DND-41 (cell line): ENCODE measurements around the gene TET1.

ENCODE experiments used
- ATAC-seq: fragments of 200-7000 bp; cut with Tn5 transposase; 3 replicates; pipeline ENCODE4 v1.9.1; 2021; ENCODE audit warnings: low read depth; ENCODE audit not compliant: insufficient read depth
- DNase-seq: peaks from one replicate; pipeline ENCODE4 v3.0.0-alpha.2; 2020
- H2AFZ ChIP-seq: 2 replicates; pipeline ENCODE4 v1.6.0; 2012; ENCODE audit warnings: low read depth, low read length
- H3K27ac ChIP-seq: 2 replicates; pipeline ENCODE4 v1.5.1; 2012; ENCODE audit warnings: low read length, inconsistent platforms
- H3K27me3 ChIP-seq: fragments of 200-600 bp; sonication (generic); 2 replicates; pipeline ENCODE4 v1.6.0; 2012; ENCODE audit warnings: low read length, mild to moderate bottlenecking, inconsistent platforms; ENCODE audit not compliant: insufficient read depth, poor library complexity
- H3K36me3 ChIP-seq: 2 replicates; pipeline ENCODE4 v1.5.1; 2012; ENCODE audit warnings: low read length, inconsistent platforms; ENCODE audit not compliant: insufficient read depth
- H3K4me1 ChIP-seq: 2 replicates; pipeline ENCODE4 v1.5.1; 2012; ENCODE audit warnings: mild to moderate bottlenecking, low read length; ENCODE audit not compliant: insufficient read depth
- H3K4me2 ChIP-seq: 2 replicates; pipeline ENCODE4 v1.6.0; 2012; ENCODE audit warnings: mild to moderate bottlenecking, moderate library complexity, low read length, inconsistent platforms; ENCODE audit not compliant: insufficient read depth
- H3K4me3 ChIP-seq, 2 experiments: fragments of 200-600 bp in 1 of 2; shearing (Covaris generic) in 1 of 2; 2 replicates each; pipeline ENCODE4 v1.5.1; 2012 to 2016; ENCODE audit warnings: inconsistent platforms in 2 of 2, low read length in 2 of 2, mild to moderate bottlenecking in 2 of 2, low read depth in 1 of 2, moderate library complexity in 1 of 2
- H3K79me2 ChIP-seq: 2 replicates; pipeline ENCODE4 v1.6.0; 2012; ENCODE audit warnings: low read length, inconsistent platforms; ENCODE audit not compliant: insufficient read depth
- H3K9ac ChIP-seq: 2 replicates; pipeline ENCODE4 v1.6.0; 2012; ENCODE audit warnings: low read depth, mild to moderate bottlenecking, inconsistent platforms, low read length, moderate library complexity
- H3K9me3 ChIP-seq: 2 replicates; pipeline ENCODE4 v1.5.1; 2012; ENCODE audit warnings: low read length, moderate library complexity, mild to moderate bottlenecking, inconsistent platforms; ENCODE audit not compliant: insufficient read depth, severe bottlenecking
- H4K20me1 ChIP-seq: 2 replicates; pipeline ENCODE4 v1.6.0; 2012; ENCODE audit warnings: low read length; ENCODE audit not compliant: insufficient read depth
- CTCF ChIP-seq: IDR thresholded peaks from 2 replicates; pipeline ENCODE4 v1.5.1; 2012; ENCODE audit warnings: borderline replicate concordance, low read length, moderate library complexity, mild to moderate bottlenecking; ENCODE audit not compliant: poor library complexity, severe bottlenecking; ENCODE audit errors: extremely low read depth
- EZH2 ChIP-seq: IDR thresholded peaks from 3 replicates; pipeline ENCODE4 v1.6.1; 2012; ENCODE audit warnings: borderline replicate concordance, low read depth, mild to moderate bottlenecking, moderate library complexity, low read length, inconsistent platforms; ENCODE audit not compliant: severe bottlenecking

TET1 gene

DNA sequence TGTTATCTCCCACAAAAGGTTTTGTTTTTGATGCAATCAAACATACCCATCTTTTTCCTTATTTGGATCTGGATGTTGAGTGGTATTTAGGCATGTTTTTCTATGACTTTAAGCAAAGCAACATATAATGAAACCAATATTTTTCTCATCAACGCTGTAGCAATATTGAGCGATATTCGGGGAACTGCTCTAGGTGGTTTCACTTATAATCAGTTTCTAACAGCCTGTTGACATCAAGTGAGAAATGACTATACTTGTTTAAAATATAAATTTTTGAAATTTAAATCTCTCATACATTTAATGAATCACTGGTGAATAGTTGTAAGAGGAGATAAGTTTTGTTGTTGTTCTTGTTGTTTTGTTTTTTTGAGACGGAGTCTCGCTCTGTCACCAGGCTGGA lies 108.1 kb downstream of the TET1 start:
- Histone ChIP-seq H3K27me3 (no peaks in the 10 kb centered on the region), H3K4me1 (no peaks in the 10 kb centered on the region), H3K79me2 (no peaks in the 10 kb centered on the region), H4K20me1 (no peaks in the 10 kb centered on the region), H3K9ac (no peak overlapping the region), H3K4me3 (no peak overlapping the region), H3K27ac (no peak overlapping the region), H3K9me3 (no peaks in the 10 kb centered on the region), H2AFZ (no peak overlapping the region), H3K4me2 (no peak overlapping the region), H3K36me3 (peaks cover 23% of the 10 kb centered on the region)
- TF ChIP-seq EZH2 (no peak), CTCF (no peak)
- DNase-seq = no peak
- no peak for ATAC-seq

- TF ChIP-seq EZH2 (no peak), CTCF (no peak)
- Histone ChIP-seq H2AFZ (no peak overlapping the region), H3K4me3 (no peak overlapping the region), H3K79me2 (no peaks in the 10 kb centered on the region), H3K4me2 (no peak overlapping the region), H3K36me3 (peaks cover 25% of the 10 kb centered on the region), H3K27me3 (no peaks in the 10 kb centered on the region), H3K9me3 (no peaks in the 10 kb centered on the region), H3K27ac (no peak overlapping the region), H3K4me1 (no peaks in the 10 kb centered on the region), H3K9ac (no peak overlapping the region), H4K20me1 (no peaks in the 10 kb centered on the region)
- no peak for DNase-seq
- ATAC-seq = no peak
These were observed 108.8 kb downstream of the TET1 start for GRCh38 chr10:68668972-68669371.

DNA sequence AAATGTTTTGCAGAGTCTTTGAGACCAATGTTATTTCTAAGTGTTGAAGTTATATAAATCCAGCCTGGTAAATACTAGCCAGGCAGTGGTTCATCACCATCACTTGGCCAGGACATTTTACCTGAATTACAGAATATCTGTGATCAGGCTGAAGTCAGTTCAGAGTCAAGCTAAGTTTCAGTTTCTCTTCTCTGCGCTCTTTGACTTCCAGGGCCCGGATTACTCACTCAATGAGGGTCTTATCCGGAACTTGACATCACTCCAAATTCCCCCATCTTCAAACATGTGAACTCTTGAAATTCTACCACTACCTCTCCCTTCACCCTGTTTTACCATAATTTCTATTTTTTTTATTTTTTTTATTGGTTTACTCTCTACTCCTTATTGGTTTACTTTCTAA lies 124.3 kb downstream of the TET1 start:
- Histone ChIP-seq H4K20me1 (no peaks in the 10 kb centered on the region), H3K9me3 (no peaks in the 10 kb centered on the region), H3K27ac (no peak overlapping the region), H3K27me3 (no peaks in the 10 kb centered on the region), H3K79me2 (no peaks in the 10 kb centered on the region), H3K9ac (no peak overlapping the region), H2AFZ (no peak overlapping the region), H3K4me1 (no peaks in the 10 kb centered on the region), H3K4me3 (no peak overlapping the region), H3K36me3 (peaks cover 47% of the 10 kb centered on the region), H3K4me2 (no peak overlapping the region)
- ATAC-seq = no peak
- DNase-seq = no peak
- TF ChIP-seq EZH2 (no peak), CTCF (no peak)

DNA sequence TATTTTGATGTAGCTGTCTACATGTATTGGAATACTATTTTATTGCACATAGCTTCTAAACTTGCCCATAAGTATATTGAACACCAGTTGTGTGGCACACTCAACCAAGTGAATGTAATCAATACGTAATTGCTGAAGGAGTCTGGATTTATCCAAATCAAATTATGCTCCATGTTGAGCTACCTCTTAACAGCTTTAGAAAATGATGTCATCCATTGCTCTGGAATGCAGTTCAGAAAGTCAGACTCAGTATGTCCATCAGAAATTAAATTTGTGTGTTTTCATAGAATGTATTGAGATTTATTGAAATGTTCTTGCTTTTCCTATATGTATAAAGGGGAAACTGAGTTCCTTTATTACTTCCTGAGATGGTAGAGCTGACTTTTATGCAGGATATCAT lies 135.9 kb downstream of the TET1 start:
- H3K4me2 ChIP-seq = no peak overlapping the region
- no peak overlapping the region for H2AFZ ChIP-seq
- H3K4me3 ChIP-seq = no peak overlapping the region
- no peak overlapping the region for H3K27ac ChIP-seq
- no peak overlapping the region for H3K9ac ChIP-seq
- no peaks in the 10 kb centered on the region for H3K79me2 ChIP-seq
- no peaks in the 10 kb centered on the region for H3K27me3 ChIP-seq
- H4K20me1 ChIP-seq = no peaks in the 10 kb centered on the region
- ATAC-seq = no peak
- peaks cover 7% of the 10 kb centered on the region for H3K36me3 ChIP-seq
- TF ChIP-seq EZH2 (no peak), CTCF (no peak)
- H3K4me1 ChIP-seq = no peaks in the 10 kb centered on the region
- no peaks in the 10 kb centered on the region for H3K9me3 ChIP-seq
- DNase-seq = no peak
